Right lobe of liver (tissue), 6 donors: ENCODE results near the gene GIT1. TPM values are rescaled to one million over a fixed set of nuclear protein-coding genes. Genes with fewer than 3 reads are reported as not detected.
A peak's percentile ranks its signal among the peaks of the same experiment; 100 is the strongest.

Experiments
- ATAC-seq, 4 donors: fragments of 200-7000 bp; cut with Tn5 transposase; one replicate each; pipeline ENCODE4 v1.9.1; 2020; ENCODE audit warnings: mild to moderate bottlenecking in 4 of 4, moderate library complexity in 4 of 4
- DNase-seq, 3 donors: peaks; one replicate each; pipeline ENCODE4 v3.0.0-alpha.2; 2020
- H3K27ac ChIP-seq, 3 donors: fragments of 200-600 bp; one replicate each; pipeline ENCODE4 v1.8.0; 2022
- H3K27me3 ChIP-seq, 2 donors: fragments of 200-600 bp; one replicate each; pipeline ENCODE4 v1.8.0; 2022
- H3K36me3 ChIP-seq, 4 donors: fragments of 200-600 bp; sonication (generic) in 1 of 4; one replicate each; pipeline versions ENCODE4 v1.5.1 to v1.8.0; 2017 to 2022; ENCODE audit warnings: control low read depth in 1 of 4
- H3K4me1 ChIP-seq, 4 donors: fragments of 200-600 bp; sonication (generic) in 1 of 4; one replicate each; pipeline versions ENCODE4 v1.5.1 to v1.8.0; 2017 to 2022; ENCODE audit warnings: control low read depth in 1 of 4
- H3K4me3 ChIP-seq, 3 donors: fragments of 200-600 bp; one replicate each; pipeline ENCODE4 v1.8.0; 2022
- H3K9me3 ChIP-seq, 4 donors: fragments of 200-600 bp; sonication (generic) in 1 of 4; one replicate each; pipeline versions ENCODE4 v1.5.1 to v1.8.0; 2017 to 2022; ENCODE audit warnings: control low read depth in 1 of 4
- POLR2A ChIP-seq: fragments of 450-650 bp; IDR thresholded peaks from one replicate; pipeline ENCODE4 v1.6.1; 2017; ENCODE audit warnings: antibody characterized with exemption, mild to moderate bottlenecking
- WGBS: methylation state at CpG from one replicate; pipeline ENCODE4 v1.1.6; 2018; ENCODE audit warnings: low coverage, low lambda C conversion rate; ENCODE audit not compliant: insufficient coverage; ENCODE audit errors: missing lambda C conversion rate; 5-methylcytosine and 5-hydroxymethylcytosine counted together
- intact Hi-C, 2 donors: fragments of 100-400 bp; cut with DNase I; formaldehyde crosslinking; loops; one replicate each; pipeline versions ENCODE4 v1.11.2 to v1.14.1; 2022
- total RNA-seq, 6 experiments: library from RNA; depleted of rRNA in 2 of 6; stranded (reverse); fragments of >200 nt in 2 of 6; fragmentation: NEBNext Ultra II Directional in 3 of 6; extraction: Animal tissue kit (Norgen Biotek cat#: 25700) in 3 of 6; gene quantifications; one replicate each; pipeline versions ENCODE4 v1.1.0 to v1.2.4, GENCODE V29; 2016 to 2023
- TF ChIP-seq, protein P1 (sequence below), 4 donors: fragments of 200-600 bp in 3 of 4; fragments of 450-650 bp in 1 of 4; IDR thresholded peaks; one replicate each; pipeline versions ENCODE4 v1.5.1 to v1.8.0; 2016 to 2022; ENCODE audit warnings: antibody characterized with exemption in 4 of 4, mild to moderate bottlenecking in 2 of 4
- donor health status: DM: no; HTN: yes; CAD: no.
- donor health status: DM: no; HTN: no; CAD: no.
- donor health status: DM: no; HTN: no; CAD: no.
- donor health status: DM: no; HTN: yes; CAD: no.
- donor health status: DM: no; HTN: yes; CAD: no.

GIT1 gene
- total RNA-seq, 6 experiments from 2014 or later = 7.1 to 15.9 (median 8.7) TPM

DNA sequence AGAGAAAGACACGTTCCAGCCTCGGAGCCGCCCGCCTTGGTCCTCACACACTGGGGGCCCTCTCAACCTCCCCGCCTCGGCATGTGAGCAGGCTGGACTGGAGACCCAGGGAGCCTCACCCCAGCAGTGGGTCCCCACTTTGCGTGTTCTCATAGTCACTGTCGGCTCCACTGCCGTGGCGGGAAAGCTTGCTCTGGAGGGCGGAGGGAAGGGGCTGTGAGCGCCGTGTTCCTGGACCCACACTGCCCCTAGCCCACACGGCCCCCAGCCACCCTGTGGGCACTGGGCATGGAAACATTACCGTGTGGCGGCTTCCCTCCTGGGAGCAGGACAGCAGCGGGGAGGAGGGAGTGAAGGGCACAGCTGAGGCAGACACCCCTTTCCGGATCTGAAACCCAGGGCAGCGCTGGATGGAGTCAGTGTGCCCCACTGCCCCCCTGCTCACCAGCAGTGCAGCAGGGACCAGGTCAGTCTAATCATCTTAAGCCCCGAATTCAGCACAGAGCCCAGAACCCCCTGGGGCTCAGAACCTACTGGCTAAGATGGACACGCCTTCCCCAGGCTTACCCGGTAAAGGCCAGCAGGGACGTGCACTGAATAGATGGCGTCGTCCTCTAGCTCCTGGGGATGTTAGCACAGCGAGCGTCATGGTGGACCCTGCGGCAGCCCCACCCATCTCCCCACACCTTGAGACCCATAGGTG, 13.8 kb downstream of the GIT1 start:
- WGBS = 88% methylated on average over 5 of the region's 28 CpGs

GRCh38 chr17:29574732-29575510, 14.5 kb downstream of the GIT1 start:
- DNase-seq (peak; percentile 86 to 92 (median 92)), ATAC-seq (peak; percentile 81 to 86 (median 84))
- H3K36me3 ChIP-seq = peaks cover 0 to 18% (median 0%) of the 10 kb centered on the region in 4 donors
- no peaks in the 10 kb centered on the region for H3K27me3 ChIP-seq
- WGBS = 33% methylated on average over 3 of the region's 17 CpGs
- TF ChIP-seq, protein P1, sequence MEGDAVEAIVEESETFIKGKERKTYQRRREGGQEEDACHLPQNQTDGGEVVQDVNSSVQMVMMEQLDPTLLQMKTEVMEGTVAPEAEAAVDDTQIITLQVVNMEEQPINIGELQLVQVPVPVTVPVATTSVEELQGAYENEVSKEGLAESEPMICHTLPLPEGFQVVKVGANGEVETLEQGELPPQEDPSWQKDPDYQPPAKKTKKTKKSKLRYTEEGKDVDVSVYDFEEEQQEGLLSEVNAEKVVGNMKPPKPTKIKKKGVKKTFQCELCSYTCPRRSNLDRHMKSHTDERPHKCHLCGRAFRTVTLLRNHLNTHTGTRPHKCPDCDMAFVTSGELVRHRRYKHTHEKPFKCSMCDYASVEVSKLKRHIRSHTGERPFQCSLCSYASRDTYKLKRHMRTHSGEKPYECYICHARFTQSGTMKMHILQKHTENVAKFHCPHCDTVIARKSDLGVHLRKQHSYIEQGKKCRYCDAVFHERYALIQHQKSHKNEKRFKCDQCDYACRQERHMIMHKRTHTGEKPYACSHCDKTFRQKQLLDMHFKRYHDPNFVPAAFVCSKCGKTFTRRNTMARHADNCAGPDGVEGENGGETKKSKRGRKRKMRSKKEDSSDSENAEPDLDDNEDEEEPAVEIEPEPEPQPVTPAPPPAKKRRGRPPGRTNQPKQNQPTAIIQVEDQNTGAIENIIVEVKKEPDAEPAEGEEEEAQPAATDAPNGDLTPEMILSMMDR (IDR thresholded peaks at IDR 0.05) = peak in 3 of 4 donors; percentile 10 to 27 (median 22)
- TF ChIP-seq POLR2A = peak; percentile 33
- H3K4me3 ChIP-seq = no peak overlapping the region
- intact Hi-C loops = no loop called here
- H3K9me3 ChIP-seq = no peaks in the 10 kb centered on the region
- peaks cover 0 to 36% (median 15%) of the 10 kb centered on the region in 4 donors for H3K4me1 ChIP-seq
- peak overlapping the region in 1 of 3 donors; percentile 63 for H3K27ac ChIP-seq

More for the DNA sequence above, 13.8 kb downstream of the GIT1 start:
- intact Hi-C loops = no loop called here
- H3K27me3 ChIP-seq = no peaks in the 10 kb centered on the region
- DNase-seq (peak in 2 of 3 donors; percentile 21 to 52), ATAC-seq (no peak)
- no peak for TF ChIP-seq POLR2A
- TF ChIP-seq, protein P1 (IDR thresholded peaks at IDR 0.05) = no peak
- H3K9me3 ChIP-seq = no peaks in the 10 kb centered on the region
- no peak overlapping the region for H3K4me3 ChIP-seq
- H3K4me1 ChIP-seq = peaks cover 0 to 36% (median 15%) of the 10 kb centered on the region in 4 donors
- no peak overlapping the region for H3K27ac ChIP-seq
- peaks cover 0 to 18% (median 0%) of the 10 kb centered on the region in 4 donors for H3K36me3 ChIP-seq

DNA sequence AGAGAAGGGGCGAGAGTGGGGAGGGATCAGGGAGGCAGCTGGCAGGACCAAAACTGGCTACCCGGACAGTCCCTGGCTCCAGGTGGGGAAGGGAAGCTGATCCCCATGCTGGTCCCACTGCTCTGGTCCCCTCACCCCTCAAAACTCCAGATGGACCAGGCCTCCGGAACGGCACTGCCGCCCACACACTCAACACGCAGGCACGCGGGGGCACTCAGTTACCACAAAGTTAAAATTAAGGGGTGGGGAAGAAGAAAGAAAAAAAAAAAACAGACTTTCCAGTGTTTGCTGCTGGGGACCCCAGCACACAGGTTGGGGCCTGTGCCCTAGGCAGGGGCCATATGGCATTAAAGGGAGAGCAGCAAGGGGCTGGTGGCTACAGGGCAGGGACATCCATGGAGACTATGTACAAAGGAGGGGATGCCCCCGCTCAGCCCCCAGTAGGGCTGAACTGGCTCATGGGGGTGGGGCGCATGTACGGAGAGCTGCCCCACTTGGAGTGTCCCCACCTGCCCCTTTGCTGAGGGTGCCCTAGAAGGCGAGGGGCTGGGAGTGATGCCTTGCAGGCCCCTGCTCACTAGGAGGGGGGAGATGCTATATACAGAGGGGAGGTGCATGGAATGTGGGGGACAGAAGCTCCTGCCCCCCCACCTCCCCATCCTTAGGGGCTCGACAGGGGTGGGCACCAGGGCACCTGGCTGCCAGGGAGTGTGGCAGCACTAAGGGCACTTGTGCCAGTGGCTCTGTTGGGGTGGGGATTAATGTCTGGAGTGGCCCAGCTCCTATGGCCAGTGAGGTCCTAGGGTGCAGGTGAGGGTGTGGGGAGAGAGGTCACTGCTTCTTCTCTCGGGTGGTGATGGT, 15.3 kb downstream of the GIT1 start:
- peak in 2 of 3 donors; percentile 16 to 44 for DNase-seq
- 45% methylated on average over 6 of the region's 14 CpGs for WGBS
- TF ChIP-seq, protein P1 (IDR thresholded peaks at IDR 0.05) = no peak
- TF ChIP-seq POLR2A = no peak
- ATAC-seq = no peak
- Histone ChIP-seq H3K4me3 (no peak overlapping the region), H3K27me3 (no peaks in the 10 kb centered on the region), H3K4me1 (peaks cover 0 to 36% (median 15%) of the 10 kb centered on the region in 4 donors), H3K36me3 (peaks cover 0 to 13% (median 0%) of the 10 kb centered on the region in 4 donors), H3K27ac (peak overlapping the region in 2 of 3 donors; percentile 26 to 63), H3K9me3 (no peaks in the 10 kb centered on the region)
- intact Hi-C loops = no loop called here

DNA sequence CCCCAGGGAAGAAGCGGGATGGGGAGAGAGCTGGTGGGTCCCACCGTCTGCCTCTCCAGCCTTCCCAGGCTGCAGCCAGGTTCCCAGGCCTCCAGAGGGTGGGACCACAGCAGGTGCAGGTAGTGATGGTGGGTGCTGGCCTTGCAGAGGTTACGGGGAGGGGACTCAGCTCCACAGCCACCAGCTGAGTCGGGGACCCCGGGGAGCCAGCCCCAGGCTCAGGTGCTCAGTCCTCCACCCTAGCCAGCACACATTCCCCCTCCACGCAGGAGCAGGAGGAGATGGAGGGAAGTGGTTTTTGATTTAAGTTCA, 15.9 kb downstream of the GIT1 start:
- TF ChIP-seq, protein P1 (IDR thresholded peaks at IDR 0.05) = no peak
- TF ChIP-seq POLR2A = no peak
- Histone ChIP-seq H3K27ac (peak overlapping the region in 2 of 3 donors; percentile 39 to 63), H3K27me3 (no peaks in the 10 kb centered on the region), H3K36me3 (peaks cover 0 to 13% (median 0%) of the 10 kb centered on the region in 4 donors), H3K4me3 (no peak overlapping the region), H3K9me3 (no peaks in the 10 kb centered on the region), H3K4me1 (peaks cover 0 to 36% (median 15%) of the 10 kb centered on the region in 4 donors)
- ATAC-seq (no peak), DNase-seq (peak; percentile 23 to 52 (median 42))
- 60% methylated on average over 1 of the region's 6 CpGs for WGBS
- intact Hi-C loops = no loop called here
